ENCODE results near the gene ZNF480. TPM values are rescaled to one million over a fixed set of nuclear protein-coding genes. Genes with fewer than 3 reads are reported as not detected.

The ZNF480 gene
- total and polyA plus RNA-seq, 2 donors (not counting 1 experiment from before 2014, with no cell fraction given) = 6.7 to 21.8 TPM

GRCh38 chr19:52269338-52270261 is 27.4 kb upstream of the ZNF480 start, which contains the start of gene ZNF766:
Gene ZNF766, plus strand, starts transcription at chr19:52269587. Its CDS starts 27 bp downstream, at chr19:52269614.
- Mint-ChIP-seq H3K4me1 (peaks cover 40% of the 10 kb centered on the region), H3K27me3 (no peaks in the 10 kb centered on the region), H3K27ac (peak within 1 kb of the TSS; percentile 96), H3K9me3 (ENCODE audit: insufficient read depth) (peaks cover 10% of the 10 kb centered on the region), H3K4me3 (peak within 1 kb of the TSS; percentile 95)
- Histone ChIP-seq H3K9ac (ENCODE audit: low read length) (peak within 1 kb of the TSS; percentile 100), H3K4me3 (ENCODE audit: control extremely low read depth in 1 of 5, extremely low read depth in 1 of 5, insufficient read depth in 1 of 5, low read depth in 2 of 5, low read length in 4 of 5) (peak within 1 kb of the TSS; percentile 83 to 100 (median 96)), H3K27me3 (replicated peaks in 1 of 4; ENCODE audit: control extremely low read depth in 1 of 4, control insufficient read depth in 3 of 4, insufficient read depth in 4 of 4, low read length in 3 of 4) (no peaks in the 10 kb centered on the region), H3K27ac (ENCODE audit: low read length in 2 of 2) (peak within 1 kb of the TSS; percentile 87 to 97), H4K20me1 (ENCODE audit: control insufficient read depth, insufficient read depth, low read length, poor library complexity, severe bottlenecking) (peaks cover 29% of the 10 kb centered on the region), H3K9me3 (ENCODE audit: control extremely low read depth in 1 of 3, control insufficient read depth in 2 of 3, insufficient read depth in 1 of 3, low read length in 2 of 3) (peaks cover 0 to 12% (median 3%) of the 10 kb centered on the region in 3 donors), H3K4me2 (replicated peaks; ENCODE audit: low read depth, low read length, poor library complexity, severe bottlenecking) (peak within 1 kb of the TSS; percentile 91), H3K79me2 (ENCODE audit: control insufficient read depth, insufficient read depth, low read length) (peaks cover 59% of the 10 kb centered on the region), H2AFZ (ENCODE audit: insufficient read depth, low read depth, low read length, poor library complexity, severe bottlenecking) (peak within 1 kb of the TSS; percentile 96), H3K4me1 (ENCODE audit: control insufficient read depth in 2 of 2, insufficient read depth in 2 of 2, low read length in 2 of 2) (peaks cover 12 to 21% of the 10 kb centered on the region in 2 donors), H3K36me3 (replicated peaks in 1 of 2; ENCODE audit: control extremely low read depth in 1 of 2, control insufficient read depth in 1 of 2, extremely low read depth in 1 of 2, insufficient read depth in 2 of 2, low read length in 1 of 2) (peaks cover 4 to 20% of the 10 kb centered on the region in 2 experiments)
- intact Hi-C loops (cut with micrococcal nuclease) = loop anchor here (1.0 kb wide), 10 partner anchors 28 to 517 kb away; partner anchors contain the start of genes ZNF480, ZNF528, ZNF600 and ZNF616
- ChIA-PET CTCF (no interaction called here), POLR2A (interaction anchor here (0.6 kb wide), 1 partner anchor 1168 kb away, joined by 5 read pairs; no protein-coding TSS in a partner anchor)
- under 1% methylated on average over 57 of the region's 70 CpGs for WGBS (ENCODE audit: insufficient coverage)
- DNase-seq (peak; percentile 96), ATAC-seq (ENCODE audit: low read depth) (peak; percentile 99)
- TF ChIP-seq EZH2 (IDR thresholded peaks at IDR 0.05; ENCODE audit: borderline replicate concordance, insufficient read depth, low read depth, low read length, poor library complexity, severe bottlenecking) (no peak), CTCF (IDR thresholded peaks at IDR 0.05) (no peak)

Measured in B cell (primary cell).